Retinal pigment epithelial cell (primary cell): Measurements from ENCODE around the gene MTPN.
A peak's percentile ranks its signal among the peaks of the same experiment; 100 is the strongest.

ENCODE experiments used
- DNase-seq: peaks from one replicate; pipeline ENCODE4 v3.0.0-alpha.2; 2010; ENCODE audit warnings: low read depth
- H3K4me3 ChIP-seq: 2 replicates; pipeline ENCODE4 v1.5.1; 2011; ENCODE audit warnings: mild to moderate bottlenecking, low read length, control low read depth, moderate library complexity
- TF ChIP-seq, protein P1 (sequence below): conservative IDR thresholded peaks from 2 replicates; pipeline ENCODE4 v1.5.1; 2011; ENCODE audit warnings: low read depth, low read length, control low read depth, inconsistent platforms

MTPN gene

DNA sequence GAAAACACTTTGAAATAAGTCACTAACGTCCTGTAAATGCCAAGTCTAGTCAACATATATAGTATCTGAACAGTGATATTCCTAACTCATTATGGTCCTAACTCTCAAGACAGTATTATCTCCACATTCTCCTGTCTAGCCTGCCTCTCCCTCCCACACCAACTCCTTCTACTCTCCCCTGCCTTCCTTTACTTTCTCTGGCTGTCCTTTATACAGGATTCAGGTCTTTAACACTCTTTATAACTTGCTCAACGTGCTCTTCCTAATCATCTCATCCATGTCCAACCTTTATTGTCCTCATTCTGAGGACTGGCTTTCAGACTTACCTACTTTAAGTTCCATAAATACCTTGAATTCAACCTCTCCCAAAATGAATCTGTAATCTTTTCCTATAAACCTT is 42.5 kb downstream of the MTPN start:
- TF ChIP-seq, protein P1, sequence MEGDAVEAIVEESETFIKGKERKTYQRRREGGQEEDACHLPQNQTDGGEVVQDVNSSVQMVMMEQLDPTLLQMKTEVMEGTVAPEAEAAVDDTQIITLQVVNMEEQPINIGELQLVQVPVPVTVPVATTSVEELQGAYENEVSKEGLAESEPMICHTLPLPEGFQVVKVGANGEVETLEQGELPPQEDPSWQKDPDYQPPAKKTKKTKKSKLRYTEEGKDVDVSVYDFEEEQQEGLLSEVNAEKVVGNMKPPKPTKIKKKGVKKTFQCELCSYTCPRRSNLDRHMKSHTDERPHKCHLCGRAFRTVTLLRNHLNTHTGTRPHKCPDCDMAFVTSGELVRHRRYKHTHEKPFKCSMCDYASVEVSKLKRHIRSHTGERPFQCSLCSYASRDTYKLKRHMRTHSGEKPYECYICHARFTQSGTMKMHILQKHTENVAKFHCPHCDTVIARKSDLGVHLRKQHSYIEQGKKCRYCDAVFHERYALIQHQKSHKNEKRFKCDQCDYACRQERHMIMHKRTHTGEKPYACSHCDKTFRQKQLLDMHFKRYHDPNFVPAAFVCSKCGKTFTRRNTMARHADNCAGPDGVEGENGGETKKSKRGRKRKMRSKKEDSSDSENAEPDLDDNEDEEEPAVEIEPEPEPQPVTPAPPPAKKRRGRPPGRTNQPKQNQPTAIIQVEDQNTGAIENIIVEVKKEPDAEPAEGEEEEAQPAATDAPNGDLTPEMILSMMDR: no peak
- H3K4me3 ChIP-seq: no peak overlapping the region
- no peak for DNase-seq

DNA sequence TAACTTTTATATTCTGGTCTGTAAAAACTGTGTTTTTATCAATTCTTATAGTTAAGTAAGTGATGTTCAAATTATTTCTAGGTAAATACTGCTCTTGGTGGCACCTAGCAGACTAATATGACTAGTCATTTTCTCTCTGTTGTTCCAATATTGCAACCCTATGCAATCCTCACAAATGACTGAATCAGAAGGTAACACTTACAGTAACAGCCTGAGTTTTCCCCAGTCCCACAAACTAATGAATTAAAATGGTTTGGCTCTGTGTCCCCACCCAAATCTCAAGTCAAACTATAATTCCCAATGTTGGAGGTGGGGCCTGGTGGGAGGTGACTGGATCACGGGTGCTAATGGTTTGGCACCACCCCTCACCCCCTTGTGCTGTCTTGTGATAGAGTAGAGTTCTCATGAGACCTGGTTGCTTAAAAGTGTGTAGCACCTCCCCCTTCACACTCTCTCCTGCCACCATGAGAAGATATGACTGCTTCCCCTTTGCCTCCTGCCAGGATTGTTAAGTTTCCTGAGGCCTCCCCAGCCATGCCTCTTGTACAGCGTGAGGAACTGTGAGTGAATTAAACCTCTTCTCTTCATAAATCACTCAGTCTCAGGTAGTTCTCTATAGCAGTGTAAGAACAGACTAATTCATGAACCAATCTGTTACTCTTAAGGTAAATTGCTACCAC is 43.5 kb downstream of the MTPN start:
- DNase-seq: no peak
- TF ChIP-seq, protein P1: no peak
- no peak overlapping the region for H3K4me3 ChIP-seq

DNA sequence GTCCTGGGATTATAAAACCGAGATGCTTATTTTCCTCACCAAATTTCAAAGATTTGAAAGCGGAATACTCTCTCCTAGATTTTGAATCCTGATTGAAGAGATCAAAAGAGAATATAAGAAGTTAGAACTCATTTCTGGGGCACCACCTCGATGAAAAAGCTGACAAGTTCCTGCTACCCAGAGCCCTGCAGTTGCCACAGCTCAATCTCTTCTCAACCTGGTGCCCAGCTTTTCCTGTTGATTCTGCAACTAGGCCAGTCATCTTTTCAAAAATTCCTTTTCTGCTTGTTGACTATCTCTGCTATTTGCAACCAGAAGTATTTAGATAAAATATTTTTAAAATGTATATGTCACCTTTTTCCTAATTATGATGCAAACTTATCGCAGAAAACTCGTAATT is 45.0 kb downstream of the MTPN start:
- TF ChIP-seq, protein P1: no peak
- DNase-seq: no peak
- no peak overlapping the region for H3K4me3 ChIP-seq

DNA sequence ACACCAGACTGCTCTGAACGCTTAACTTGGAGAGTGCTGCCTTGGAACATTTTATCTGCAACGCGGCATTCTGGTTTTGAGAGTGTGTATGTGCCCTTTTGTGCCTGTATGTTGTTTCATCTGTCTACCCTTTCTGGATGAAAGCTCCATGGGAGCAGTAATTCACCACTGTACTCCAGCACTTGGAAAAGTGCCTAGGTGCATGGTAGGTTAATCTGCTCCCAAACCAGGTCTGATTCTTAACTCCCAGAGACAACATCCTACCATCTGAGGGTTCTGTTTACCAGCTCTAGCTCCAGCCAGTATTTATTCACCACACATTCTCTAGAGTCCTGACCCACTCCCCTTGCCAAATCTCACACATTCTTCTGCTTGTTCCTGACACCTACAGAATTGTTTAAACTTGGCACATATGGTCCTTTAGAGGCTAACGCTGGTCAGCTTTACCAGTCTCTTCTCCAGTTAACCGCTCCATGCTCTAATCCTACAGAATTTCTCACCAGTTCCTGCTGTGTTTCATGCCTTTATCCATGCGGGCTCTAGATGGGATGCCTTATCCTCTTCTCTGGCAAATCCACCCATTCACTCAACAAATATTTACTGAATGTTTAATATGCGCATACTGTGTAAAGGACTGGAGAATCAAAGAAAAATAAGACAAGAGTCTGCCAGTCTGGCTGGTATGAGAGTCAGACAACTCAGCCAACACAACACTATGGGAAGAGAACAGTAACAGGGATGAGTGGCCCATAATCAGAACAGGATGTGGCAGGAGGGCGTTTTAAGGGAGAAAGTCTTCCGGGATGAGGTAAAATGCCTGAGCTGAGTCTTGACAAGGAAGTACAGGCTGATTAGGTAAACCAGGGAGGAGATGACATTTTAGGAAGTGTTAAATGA is 46.3 kb downstream of the MTPN start:
- H3K4me3 ChIP-seq: no peak overlapping the region
- DNase-seq: peak; percentile 19
- TF ChIP-seq, protein P1: no peak

DNA sequence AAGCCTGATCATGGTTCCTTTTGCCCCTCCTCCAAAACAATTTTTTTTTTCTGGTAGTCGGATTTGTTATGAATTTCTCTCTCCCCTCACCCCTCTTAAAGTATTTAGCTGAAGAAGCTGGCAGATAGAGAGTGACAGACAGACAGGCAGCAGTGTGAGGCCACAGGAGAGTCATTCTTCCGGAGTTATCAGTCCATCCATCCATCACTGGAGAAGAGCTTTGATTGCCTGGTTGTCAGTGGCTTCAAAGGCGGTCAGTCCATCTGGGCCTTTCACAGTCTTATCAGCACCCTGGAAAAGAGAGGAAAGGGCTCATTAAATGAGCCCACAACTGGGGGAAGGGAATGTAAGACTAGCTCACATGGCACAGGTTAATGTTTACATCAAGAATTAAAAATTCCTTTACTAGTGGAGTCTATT is 47.4 kb downstream of the MTPN start:
- no peak for DNase-seq
- TF ChIP-seq, protein P1: no peak
- no peak overlapping the region for H3K4me3 ChIP-seq

DNA sequence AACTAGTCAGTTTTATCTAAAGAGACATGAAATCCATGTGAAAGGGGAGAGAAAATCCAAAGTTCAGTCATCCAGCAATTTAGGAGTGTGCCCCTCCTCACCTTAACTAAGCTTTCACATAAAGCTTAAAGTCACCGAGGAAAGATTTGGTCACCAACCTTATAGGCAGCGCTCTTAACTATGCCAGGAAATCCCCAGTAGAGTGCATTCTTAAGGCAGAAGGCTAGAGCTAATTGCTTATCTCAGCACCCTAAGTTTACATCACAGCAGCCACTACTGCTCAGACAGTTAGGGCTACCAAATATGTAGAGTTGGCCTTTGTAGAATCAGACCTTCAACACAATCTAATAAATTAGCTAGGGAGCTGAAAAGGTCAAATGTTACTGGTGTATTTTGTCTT is 47.9 kb downstream of the MTPN start:
- TF ChIP-seq, protein P1: no peak
- no peak overlapping the region for H3K4me3 ChIP-seq
- peak; percentile 27 for DNase-seq
